Thyroid gland (tissue), 4 donors: Measurements from ENCODE around the gene DNAH17. TPM values are rescaled to one million over a fixed set of nuclear protein-coding genes. Genes with fewer than 3 reads are reported as not detected.

ENCODE experiments used
- DNase-seq, 2 donors: peaks; one replicate each; pipeline ENCODE4 v3.0.0-alpha.2; 2019
- H3K27ac ChIP-seq, 3 donors: fragments of 200-600 bp; sonication (generic); 1 replicate in 2 of 3; 2 replicates in 1 of 3; pipeline ENCODE4 v1.5.1; 2016 to 2019; ENCODE audit warnings: mild to moderate bottlenecking in 1 of 3, moderate library complexity in 1 of 3
- H3K27me3 ChIP-seq: fragments of 200-600 bp; sonication (generic); one replicate; pipeline ENCODE4 v1.5.1; 2019
- H3K36me3 ChIP-seq, 2 donors: fragments of 200-600 bp; sonication (generic); one replicate each; pipeline ENCODE4 v1.5.1; 2016 to 2019
- H3K4me1 ChIP-seq, 2 donors: fragments of 200-600 bp; sonication (generic); one replicate each; pipeline ENCODE4 v1.5.1; 2017 to 2019
- H3K4me3 ChIP-seq, 3 donors: fragments of 200-600 bp; sonication (generic); replicated peaks in 1 of 3; 1 replicate in 2 of 3; 2 replicates in 1 of 3; pipeline ENCODE4 v1.5.1; 2016; ENCODE audit warnings: mild to moderate bottlenecking in 1 of 3
- H3K9me3 ChIP-seq: fragments of 200-600 bp; sonication (generic); one replicate; pipeline ENCODE4 v1.5.1; 2017
- CTCF ChIP-seq, 6 experiments: fragments of 200-600 bp in 3 of 6; fragments of 450-650 bp in 3 of 6; sonication (generic) in 3 of 6; IDR thresholded peaks; one replicate each; pipeline ENCODE4 v1.5.1; 2016 to 2019; ENCODE audit warnings: antibody characterized with exemption in 6 of 6, mild to moderate bottlenecking in 2 of 6, inconsistent platforms in 1 of 6, moderate library complexity in 1 of 6
- POLR2A ChIP-seq, 2 donors: fragments of 450-650 bp; IDR thresholded peaks; one replicate each; pipeline ENCODE4 v1.6.1; 2017; ENCODE audit warnings: antibody characterized with exemption in 2 of 2, mild to moderate bottlenecking in 2 of 2, moderate library complexity in 1 of 2
- WGBS, 2 donors: methylation state at CpG; one replicate each; pipeline ENCODE4 v1.1.5; 2017; 5-methylcytosine and 5-hydroxymethylcytosine counted together
- intact Hi-C: fragments of 100-400 bp; cut with DNase I; formaldehyde crosslinking; loops from one replicate; pipeline ENCODE4 v1.15.1; 2023
- total RNA-seq, 4 donors: library from RNA; depleted of rRNA; stranded (reverse); fragments of >200 nt; gene quantifications; one replicate each; pipeline ENCODE4 v1.2.3, GENCODE V29; 2016

The DNAH17 gene
- total RNA-seq, 4 donors from 2014 or later: 0.21 to 0.67 (median 0.32) TPM

- no peak for TF ChIP-seq POLR2A (IDR thresholded peaks at IDR 0.05)
- no peak for TF ChIP-seq CTCF (IDR thresholded peaks at IDR 0.05)
- Histone ChIP-seq H3K4me1 (no peaks in the 10 kb centered on the region), H3K4me3 (no peak overlapping the region), H3K27ac (no peak overlapping the region), H3K27me3 (no peaks in the 10 kb centered on the region), H3K9me3 (no peaks in the 10 kb centered on the region), H3K36me3 (no peaks in the 10 kb centered on the region)
- intact Hi-C loops: no loop called here
- no peak for DNase-seq
- WGBS, 2 donors: 79 to 84% methylated on average over 12 of the region's 12 CpGs
Observed at GRCh38 chr17:78441271-78441971, 135.8 kb downstream of the DNAH17 start.

DNA sequence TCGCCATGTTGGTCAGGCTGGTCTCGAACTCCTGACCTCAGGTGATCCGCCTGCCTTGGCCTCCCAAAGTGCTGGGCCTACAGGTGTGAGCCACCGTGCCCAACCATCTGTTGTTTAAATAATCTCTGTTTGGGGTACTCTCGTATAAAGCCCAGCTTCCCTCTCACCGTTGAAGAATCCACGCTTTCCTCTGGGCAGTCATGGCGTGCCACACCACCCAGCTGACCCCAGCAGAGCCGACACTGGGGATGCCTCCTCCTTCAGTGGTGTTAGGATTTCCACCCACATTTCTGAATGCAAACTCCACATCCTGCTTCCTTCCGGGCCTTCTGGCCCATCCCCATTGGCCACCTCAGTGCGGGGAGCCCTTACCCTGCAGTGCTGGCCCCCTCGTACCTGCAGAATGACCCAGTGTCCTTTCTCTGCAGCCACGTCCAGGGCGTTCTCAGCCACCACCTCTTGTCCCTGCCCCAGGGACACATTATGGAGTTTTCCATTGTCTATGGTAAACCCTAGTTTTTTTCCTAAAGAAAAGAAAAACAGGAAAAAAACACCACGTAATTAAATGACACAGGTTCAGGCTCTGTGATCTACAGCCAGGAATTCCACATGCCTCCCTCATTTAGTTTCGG lies 138.4 kb downstream of the DNAH17 start:
- Histone ChIP-seq H3K9me3 (no peaks in the 10 kb centered on the region), H3K36me3 (no peaks in the 10 kb centered on the region), H3K27ac (no peak overlapping the region), H3K4me3 (no peak overlapping the region), H3K27me3 (no peaks in the 10 kb centered on the region), H3K4me1 (no peaks in the 10 kb centered on the region)
- 83 to 84% methylated on average over 16 of the region's 16 CpGs for WGBS, 2 donors
- TF ChIP-seq POLR2A (IDR thresholded peaks at IDR 0.05) (no peak), CTCF (IDR thresholded peaks at IDR 0.05) (no peak)
- intact Hi-C loops: no loop called here
- DNase-seq: no peak

DNA sequence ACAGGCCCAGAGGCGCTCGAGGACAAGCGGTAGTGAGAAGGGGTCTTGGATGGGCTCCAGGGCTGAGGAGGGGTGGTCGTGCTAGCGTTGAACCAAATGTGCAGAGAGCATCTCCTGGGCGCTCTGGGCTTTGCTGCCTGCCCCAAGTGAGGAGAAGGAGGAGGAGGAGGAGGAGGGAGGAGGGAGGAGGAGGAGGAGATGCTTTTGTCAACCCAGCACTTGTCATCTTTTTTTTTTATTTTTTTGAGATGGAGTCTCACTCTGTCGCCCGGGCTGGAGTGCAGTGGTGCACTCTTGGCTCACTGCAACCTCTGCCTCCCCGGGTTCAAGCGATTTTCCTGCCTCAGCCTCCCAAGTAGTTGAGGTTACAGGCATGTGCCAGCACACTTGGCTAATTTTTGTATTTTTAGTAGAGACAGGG lies 138.9 kb downstream of the DNAH17 start:
- no peak for TF ChIP-seq POLR2A (IDR thresholded peaks at IDR 0.05)
- TF ChIP-seq CTCF (IDR thresholded peaks at IDR 0.05): no peak
- Histone ChIP-seq H3K27ac (no peak overlapping the region), H3K36me3 (no peaks in the 10 kb centered on the region), H3K9me3 (no peaks in the 10 kb centered on the region), H3K27me3 (no peaks in the 10 kb centered on the region), H3K4me1 (no peaks in the 10 kb centered on the region), H3K4me3 (no peak overlapping the region)
- DNase-seq: no peak
- WGBS, 2 donors: 76 to 77% methylated on average over 6 to 8 of the region's 10 CpGs
- intact Hi-C loops: no loop called here

DNA sequence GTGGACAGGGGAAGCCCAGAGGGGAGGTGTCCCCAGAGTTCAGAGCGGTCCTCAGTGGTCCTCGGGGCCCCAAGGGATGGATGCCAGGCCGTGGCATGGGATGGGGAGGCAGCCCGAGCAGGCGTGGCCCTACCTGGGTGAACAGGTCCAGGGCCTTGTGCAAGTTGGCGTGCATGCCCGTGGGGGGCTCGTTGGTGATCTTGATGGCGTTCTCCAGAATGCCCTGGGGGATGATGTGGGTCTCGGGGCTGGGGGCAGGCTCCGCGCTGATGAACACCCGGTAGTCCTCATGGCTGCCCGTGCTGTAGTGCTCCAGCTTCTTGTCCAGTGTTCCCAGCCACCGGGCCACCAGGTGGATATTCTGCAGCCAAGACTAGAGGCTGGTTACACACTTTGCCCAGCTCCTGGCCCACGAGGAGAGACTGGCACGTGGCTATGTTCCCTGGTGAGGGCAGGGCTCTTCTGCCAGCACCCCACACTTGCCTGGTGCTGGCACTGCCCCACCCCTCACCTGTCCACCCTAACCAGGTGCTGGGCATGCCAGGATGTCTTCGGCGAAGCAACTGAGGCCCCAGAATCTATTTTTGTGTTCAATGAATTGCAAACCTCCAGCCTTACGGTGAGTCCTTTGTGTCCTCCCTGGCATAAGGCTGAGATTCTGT lies 139.6 kb downstream of the DNAH17 start:
- no peak for DNase-seq
- Histone ChIP-seq H3K4me3 (no peak overlapping the region), H3K27me3 (no peaks in the 10 kb centered on the region), H3K36me3 (no peaks in the 10 kb centered on the region), H3K9me3 (no peaks in the 10 kb centered on the region), H3K27ac (no peak overlapping the region), H3K4me1 (peaks cover 0 to 2% of the 10 kb centered on the region in 2 donors)
- 85 to 89% methylated on average over 8 to 18 of the region's 20 CpGs for WGBS, 2 donors
- no peak for TF ChIP-seq POLR2A (IDR thresholded peaks at IDR 0.05)
- TF ChIP-seq CTCF (IDR thresholded peaks at IDR 0.05): no peak
- intact Hi-C loops: no loop called here
